ENCODE measurements around the gene SWAP70. TPM values are rescaled to one million over a fixed set of nuclear protein-coding genes. Genes with fewer than 3 reads are reported as not detected.

Gene SWAP70
- total and polyA plus RNA-seq, 2 of the 8 experiments (the other 6 are each of a cell fraction or from before 2014, with no cell fraction given): 14.8 to 37.5 TPM

- Histone ChIP-seq H3K4me1 (replicated peaks in 1 of 4; ENCODE audit: control insufficient read depth in 3 of 4, insufficient read depth in 4 of 4, low read length in 3 of 4) (peaks cover 0 to 2% (median 0%) of the 10 kb centered on the region in 4 experiments; a peak in 1 of 7 replicates), H3K9ac (replicated peaks in 1 of 4; ENCODE audit: extremely low read depth in 1 of 4, low read depth in 3 of 4, low read length in 3 of 4) (no peak overlapping the region), H3K4ac (replicated peaks; ENCODE audit: insufficient read length, low read depth, low read length) (no peak overlapping the region), H3K9me3 (ENCODE audit: insufficient read depth in 2 of 2, low read depth in 1 of 2, low read length in 1 of 2) (no peaks in the 10 kb centered on the region), H3K36me3 (ENCODE audit: control insufficient read depth in 2 of 4, insufficient read depth in 4 of 4, low read length in 3 of 4) (no peaks in the 10 kb centered on the region), H4K20me1 (replicated peaks in 1 of 2; ENCODE audit: control insufficient read depth in 1 of 2, insufficient read depth in 2 of 2, low read length in 2 of 2) (no peaks in the 10 kb centered on the region), H3K4me3 (ENCODE audit: extremely low read depth in 1 of 4, insufficient read depth in 2 of 4, low read depth in 3 of 4, low read length in 4 of 4) (no peak overlapping the region), H2BK5ac (ENCODE audit: low read depth, low read length) (no peak overlapping the region), H3K23me2 (ENCODE audit: low read depth, low read length) (no peaks in the 10 kb centered on the region), H3K14ac (ENCODE audit: insufficient read length) (no peak overlapping the region), H3K27me3 (replicated peaks in 1 of 4; ENCODE audit: control insufficient read depth in 3 of 4, extremely low read depth in 1 of 4, insufficient read depth in 3 of 4, low read length in 3 of 4) (no peaks in the 10 kb centered on the region), H3K4me2 (ENCODE audit: insufficient read depth in 1 of 2, low read depth in 2 of 2, low read length in 2 of 2) (no peak overlapping the region), H3K23ac (ENCODE audit: insufficient read length) (no peak overlapping the region), H3K27ac (ENCODE audit: low read depth, low read length) (no peak overlapping the region), H2BK20ac (ENCODE audit: low read length) (no peak overlapping the region), H2BK15ac (ENCODE audit: low read length) (no peak overlapping the region), H2BK120ac (replicated peaks; ENCODE audit: low read depth, low read length) (no peak overlapping the region), H3K56ac (replicated peaks; ENCODE audit: insufficient read length, low read depth, low read length) (no peak overlapping the region), H2BK12ac (ENCODE audit: low read depth, low read length) (no peak overlapping the region), H3K79me2 (ENCODE audit: control insufficient read depth in 1 of 2, insufficient read depth in 2 of 2, low read length in 2 of 2) (no peaks in the 10 kb centered on the region), H3K79me1 (ENCODE audit: low read depth, low read length) (no peaks in the 10 kb centered on the region), H4K8ac (ENCODE audit: extremely low read depth, insufficient read depth, low read length) (no peak overlapping the region), H2AK5ac (ENCODE audit: low read depth, low read length) (no peak overlapping the region), H4K5ac (ENCODE audit: insufficient read length, low read depth, low read length) (no peak overlapping the region), H4K91ac (replicated peaks; ENCODE audit: insufficient read length, low read length) (no peak overlapping the region), H2AFZ (ENCODE audit: low read length) (0 out of 2 replicates have a peak overlapping the region, but pooled peaks have one; percentile 55), H3K18ac (ENCODE audit: extremely low read depth, low read length) (no peak overlapping the region)
- WGBS, 2 experiments (ENCODE audit: extremely low coverage in 1 of 2, insufficient coverage in 1 of 2, insufficient read length in 1 of 2, insufficient replicate concordance in 2 of 2, low coverage in 1 of 2, low lambda C conversion rate in 2 of 2, missing lambda C conversion rate in 1 of 2): 88% methylated on average over 1 of the region's 1 CpG; no CpG with 5 or more reads in 1 of the 2 experiments
- FAIRE-seq: no peak
- no peak for TF ChIP-seq POU5F1 (IDR thresholded peaks at IDR 0.05; ENCODE audit: low read depth, low read length)
- no peak for TF ChIP-seq CEBPB (IDR thresholded peaks at IDR 0.05; ENCODE audit: low read depth, low read length)
- TF ChIP-seq CBX5 (IDR thresholded peaks at IDR 0.05; ENCODE audit: low read depth, low read length): no peak
- no peak for TF ChIP-seq HDAC2 (IDR thresholded peaks at IDR 0.05; ENCODE audit: borderline replicate concordance in 1 of 2, low read depth in 2 of 2, low read length in 2 of 2)
- TF ChIP-seq RXRA (IDR thresholded peaks at IDR 0.05; ENCODE audit: insufficient read depth, low read depth, low read length): no peak
- TF ChIP-seq CREB1 (IDR thresholded peaks at IDR 0.05): no peak
- no peak for TF ChIP-seq SP4 (IDR thresholded peaks at IDR 0.05; ENCODE audit: low read length)
- TF ChIP-seq SIX5 (IDR thresholded peaks at IDR 0.05; ENCODE audit: low read depth, low read length): no peak
- TF ChIP-seq NANOG (IDR thresholded peaks at IDR 0.05; ENCODE audit: insufficient read depth, low read depth, low read length, poor library complexity, severe bottlenecking): no peak
- TF ChIP-seq ATF3 (IDR thresholded peaks at IDR 0.05; ENCODE audit: insufficient read depth, low read depth, low read length): no peak
- POLR2A ChIA-PET (ENCODE audit: partially characterized antibody): no interaction called here
- CTCF ChIA-PET (ENCODE audit: partially characterized antibody): interaction anchor here (0.6 to 0.8 kb wide), 2 partner anchors 31 to 275 kb away, joined by 3 to 5 read pairs; no protein-coding TSS in a partner anchor
- DNase-seq (ENCODE audit: low read depth in 1 of 2, low spot score in 2 of 2): no peak
These were observed 18.0 kb upstream of the SWAP70 start for GRCh38 chr11:9645881-9646280.
